ENCODE measurements around the gene ACTRT2.

DNA sequence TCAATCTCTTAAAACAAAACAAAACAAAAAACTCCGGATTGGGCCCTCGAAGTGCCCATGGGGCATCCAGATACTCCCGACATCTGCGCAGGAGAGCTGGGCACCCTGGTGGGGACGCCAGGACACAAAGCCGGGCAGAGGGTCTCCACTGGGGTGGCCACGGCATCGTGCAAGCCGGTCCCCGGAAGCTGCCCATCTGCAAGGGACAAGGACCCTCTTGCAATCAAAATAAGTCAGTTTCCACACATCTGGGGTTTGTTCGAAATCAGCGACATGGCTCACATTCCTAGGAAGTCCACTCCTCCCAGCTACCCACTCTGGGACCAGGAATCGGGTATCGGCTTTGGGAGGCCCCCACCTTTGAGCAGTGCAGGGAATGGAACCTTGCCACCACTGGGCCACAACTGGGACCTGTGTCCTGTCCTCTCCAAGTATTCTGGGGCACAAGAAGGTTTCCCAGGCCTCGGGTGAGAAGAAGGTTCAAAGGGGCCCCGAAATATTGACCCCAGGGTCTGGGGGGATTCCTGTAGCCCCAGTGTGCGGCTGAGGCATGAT lies 43.1 kb downstream of the ACTRT2 start:
- TF ChIP-seq, protein P1, sequence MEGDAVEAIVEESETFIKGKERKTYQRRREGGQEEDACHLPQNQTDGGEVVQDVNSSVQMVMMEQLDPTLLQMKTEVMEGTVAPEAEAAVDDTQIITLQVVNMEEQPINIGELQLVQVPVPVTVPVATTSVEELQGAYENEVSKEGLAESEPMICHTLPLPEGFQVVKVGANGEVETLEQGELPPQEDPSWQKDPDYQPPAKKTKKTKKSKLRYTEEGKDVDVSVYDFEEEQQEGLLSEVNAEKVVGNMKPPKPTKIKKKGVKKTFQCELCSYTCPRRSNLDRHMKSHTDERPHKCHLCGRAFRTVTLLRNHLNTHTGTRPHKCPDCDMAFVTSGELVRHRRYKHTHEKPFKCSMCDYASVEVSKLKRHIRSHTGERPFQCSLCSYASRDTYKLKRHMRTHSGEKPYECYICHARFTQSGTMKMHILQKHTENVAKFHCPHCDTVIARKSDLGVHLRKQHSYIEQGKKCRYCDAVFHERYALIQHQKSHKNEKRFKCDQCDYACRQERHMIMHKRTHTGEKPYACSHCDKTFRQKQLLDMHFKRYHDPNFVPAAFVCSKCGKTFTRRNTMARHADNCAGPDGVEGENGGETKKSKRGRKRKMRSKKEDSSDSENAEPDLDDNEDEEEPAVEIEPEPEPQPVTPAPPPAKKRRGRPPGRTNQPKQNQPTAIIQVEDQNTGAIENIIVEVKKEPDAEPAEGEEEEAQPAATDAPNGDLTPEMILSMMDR (IDR thresholded peaks at IDR 0.05; ENCODE audit: insufficient read depth, low read length, poor library complexity, severe bottlenecking) = no peak
- no peak for TF ChIP-seq EZH2phosphoT487 (conservative IDR thresholded peaks at IDR 0.05; ENCODE audit: low read length)
